GM21717 (cell line): ENCODE results near the gene RABL3.
"Not testable (repeated sequence)": the region's sequence is repeated elsewhere in the genome, so short reads cannot be mapped to it uniquely, and the experiment has no call there.

Experiments
- ATAC-seq: cut with Tn5 transposase; IDR thresholded peaks from one replicate; pipeline ENCODE4 v1.9.1; 2021; ENCODE audit warnings: mild to moderate bottlenecking, moderate library complexity; ENCODE audit not compliant: unreplicated experiment

The RABL3 gene

DNA sequence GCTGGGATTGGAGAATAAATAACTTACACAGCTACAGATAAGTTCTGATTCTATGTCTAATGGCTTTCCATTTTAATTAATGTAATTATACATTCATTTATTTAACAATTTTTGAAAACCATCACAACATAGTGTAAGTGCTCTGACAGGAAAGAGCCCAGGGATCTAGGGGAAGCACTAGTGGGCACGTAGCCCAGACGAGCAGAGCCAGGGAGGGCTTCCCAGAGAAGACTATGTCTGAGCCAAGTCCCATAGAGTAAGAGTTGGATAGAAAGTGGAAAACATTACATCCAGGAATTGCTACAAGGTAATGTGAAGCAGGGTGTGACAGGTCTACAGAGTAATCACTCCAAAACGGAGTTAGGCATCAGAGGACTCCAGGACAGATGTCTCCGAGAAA is 57.4 kb downstream of the RABL3 start:
- no peak for ATAC-seq

DNA sequence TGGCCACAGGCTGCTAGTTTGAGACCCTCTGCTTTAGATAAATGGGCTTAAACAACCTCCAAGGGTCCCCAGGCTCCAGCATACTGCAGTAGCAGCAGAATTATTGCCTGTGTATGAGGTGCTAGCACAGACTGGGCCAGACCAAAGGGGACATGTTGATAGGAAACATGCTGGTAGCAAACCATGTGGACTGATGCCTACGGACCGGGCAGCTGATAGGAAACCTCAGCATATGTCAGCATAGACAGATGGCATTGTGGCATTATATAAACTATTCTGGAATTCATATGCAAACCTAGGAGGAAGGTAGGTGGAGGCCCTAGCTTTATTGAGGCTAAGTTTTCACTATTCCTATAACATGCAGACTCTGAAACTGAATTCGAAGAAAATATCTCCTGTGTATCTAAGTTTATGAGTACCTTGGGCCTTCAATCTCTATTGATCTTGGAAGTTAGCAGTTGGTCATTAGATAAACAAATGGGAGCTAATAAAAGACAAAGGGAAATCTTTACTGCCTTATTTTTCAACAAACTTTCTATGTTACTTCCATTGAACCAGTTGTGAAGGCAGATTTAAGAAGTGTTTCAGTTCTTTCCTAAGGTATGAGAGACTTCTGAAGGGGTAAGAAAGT is 58.5 kb downstream of the RABL3 start:
- no peak for ATAC-seq

DNA sequence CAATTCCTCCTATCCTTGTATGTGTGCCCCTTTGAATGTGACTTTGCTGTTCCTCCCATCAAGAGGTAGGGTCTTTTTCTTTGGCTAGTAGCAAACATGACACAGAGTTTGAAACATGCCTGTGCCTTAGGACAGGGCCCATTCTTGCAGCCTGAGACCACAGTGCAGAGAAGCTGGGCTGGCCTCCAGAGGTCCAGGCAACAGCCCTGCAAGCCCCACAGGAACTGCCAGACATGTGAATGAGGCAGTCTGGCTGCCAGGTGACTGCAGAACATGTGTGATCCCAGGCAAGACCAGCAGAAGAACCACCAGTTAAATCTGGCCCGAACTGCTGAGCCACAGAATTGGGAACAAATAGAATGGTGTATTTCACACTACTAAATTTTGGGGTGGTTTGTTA is 59.1 kb downstream of the RABL3 start:
- ATAC-seq, result no peak

DNA sequence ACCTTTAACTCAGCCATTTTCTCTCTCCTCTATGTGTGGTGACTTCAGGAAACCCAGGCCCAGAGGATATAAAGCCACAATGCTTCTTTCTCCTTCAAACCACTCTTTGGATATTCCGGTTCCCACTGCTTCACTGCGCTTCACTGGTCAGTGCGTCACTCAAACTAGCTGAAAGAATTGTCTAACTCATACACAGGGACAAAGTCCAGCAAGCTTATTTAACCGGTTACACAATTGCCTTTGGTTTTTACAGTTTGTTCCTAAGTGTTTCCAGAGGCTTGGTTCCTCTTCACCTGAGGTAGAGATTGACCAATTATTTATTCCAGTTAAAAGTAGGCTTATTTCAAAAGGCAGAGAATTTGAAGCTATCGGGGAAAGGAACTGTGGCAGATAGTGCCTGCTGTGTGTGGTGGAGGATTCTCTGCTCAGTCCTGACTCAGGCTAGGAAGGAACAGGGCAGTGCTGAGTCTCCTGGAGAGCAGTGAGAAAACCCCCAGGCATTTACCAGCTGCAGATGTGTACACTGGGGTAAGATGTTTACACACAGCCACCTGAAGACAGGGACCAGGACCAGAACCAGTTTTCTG is 60.1 kb downstream of the RABL3 start, which contains the start of gene HGD:
Gene HGD, minus strand, starts transcription at position 145 of the 587 bp plus-strand sequence. Its CDS starts 128 bp downstream, at position 17.
- ATAC-seq, result no peak

DNA sequence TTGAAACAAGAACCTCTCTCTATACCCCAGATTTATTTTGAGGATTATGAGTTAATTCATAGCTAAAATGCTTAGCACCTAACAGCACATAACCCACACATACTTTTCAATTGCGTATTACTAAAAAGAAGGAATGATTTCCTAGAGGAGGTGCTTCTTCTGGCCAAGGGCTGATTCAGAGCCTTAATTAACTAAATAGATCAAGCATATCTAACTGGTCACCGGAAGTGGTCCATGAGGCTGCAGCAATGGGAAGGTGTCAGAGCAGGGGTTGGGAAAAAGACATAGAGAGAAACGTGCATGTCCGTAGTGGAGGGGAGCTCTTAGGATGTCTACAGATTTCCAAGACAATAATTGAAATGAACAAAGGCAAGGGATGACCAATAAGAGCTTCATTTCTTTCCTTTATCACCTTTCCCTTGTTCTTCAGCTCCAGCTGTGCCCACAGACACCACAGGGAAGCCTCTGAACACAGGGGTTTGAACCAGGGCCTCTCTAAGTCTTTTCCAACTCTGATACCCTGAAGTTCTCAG is 60.7 kb downstream of the RABL3 start:
- no peak for ATAC-seq

DNA sequence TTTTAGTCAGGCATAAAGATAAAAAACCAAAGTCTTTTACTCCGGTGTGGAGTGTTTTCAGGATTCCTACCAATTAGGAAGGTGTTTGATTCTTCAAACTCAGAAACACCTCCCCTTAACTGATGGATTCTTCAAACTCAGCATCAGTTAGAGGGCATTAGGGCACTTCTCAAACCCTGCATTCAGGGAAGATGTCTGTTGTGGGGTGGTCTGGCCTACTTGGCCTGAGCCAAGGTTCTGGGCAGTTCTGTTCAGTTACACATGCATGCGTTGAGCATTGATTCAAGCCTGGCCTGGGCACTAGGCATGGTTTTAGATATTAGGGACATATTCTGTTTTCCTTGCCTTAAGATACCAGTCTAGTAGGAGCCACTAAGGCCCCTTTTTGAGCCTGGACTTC is 61.3 kb downstream of the RABL3 start:
- no peak for ATAC-seq

DNA sequence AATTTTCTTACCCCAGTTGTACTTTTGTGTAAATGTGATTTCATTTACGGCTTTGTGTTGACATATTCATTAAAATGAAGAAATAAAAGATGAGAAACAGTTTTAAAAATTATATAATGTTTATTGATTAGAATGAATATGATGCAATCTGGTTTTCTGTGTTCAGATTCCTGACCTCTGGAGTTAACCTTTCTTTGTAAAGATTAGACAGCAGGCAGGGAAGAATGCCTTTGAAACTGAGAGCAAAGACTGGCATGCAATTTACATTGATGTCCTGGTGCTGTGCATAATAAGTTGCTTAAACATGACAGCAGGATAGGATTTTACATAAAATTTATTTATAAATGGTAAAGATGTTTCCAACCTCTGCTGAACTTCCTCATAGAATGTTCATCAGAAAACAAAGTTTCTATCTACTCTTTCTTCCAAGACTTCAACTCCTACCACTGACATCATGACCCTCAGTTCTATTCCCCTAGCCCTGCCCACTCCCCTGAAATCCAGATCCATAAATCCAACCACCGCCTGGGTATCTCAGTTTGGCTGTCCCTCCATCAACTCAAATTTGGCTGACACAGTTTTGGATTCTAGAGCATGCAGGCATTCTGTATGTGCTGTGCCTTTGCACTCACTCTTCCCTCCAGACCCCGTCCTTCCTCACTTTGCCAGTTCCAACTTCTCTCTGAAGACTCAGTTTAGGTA is 62.0 kb downstream of the RABL3 start:
- ATAC-seq, result no peak

DNA sequence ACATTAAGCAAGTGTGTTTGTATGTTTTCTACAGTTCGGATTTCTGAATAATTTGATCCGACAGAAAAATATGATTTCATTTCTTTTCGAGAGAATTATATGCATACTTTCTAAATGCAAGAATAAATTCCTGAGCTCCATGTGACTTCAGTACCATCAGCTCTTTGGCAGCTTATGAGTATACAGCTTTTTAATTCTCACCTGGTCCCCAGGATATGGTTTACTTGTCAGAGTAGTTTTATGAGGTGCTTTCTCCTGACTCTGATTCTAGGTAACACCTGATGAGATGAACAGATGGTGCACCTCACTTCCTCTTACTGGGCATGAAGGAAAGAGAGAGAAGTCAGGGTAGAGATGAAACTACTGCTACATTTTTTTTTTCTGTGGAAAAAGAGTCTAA is 63.3 kb downstream of the RABL3 start:
- ATAC-seq, result peak; percentile 60

DNA sequence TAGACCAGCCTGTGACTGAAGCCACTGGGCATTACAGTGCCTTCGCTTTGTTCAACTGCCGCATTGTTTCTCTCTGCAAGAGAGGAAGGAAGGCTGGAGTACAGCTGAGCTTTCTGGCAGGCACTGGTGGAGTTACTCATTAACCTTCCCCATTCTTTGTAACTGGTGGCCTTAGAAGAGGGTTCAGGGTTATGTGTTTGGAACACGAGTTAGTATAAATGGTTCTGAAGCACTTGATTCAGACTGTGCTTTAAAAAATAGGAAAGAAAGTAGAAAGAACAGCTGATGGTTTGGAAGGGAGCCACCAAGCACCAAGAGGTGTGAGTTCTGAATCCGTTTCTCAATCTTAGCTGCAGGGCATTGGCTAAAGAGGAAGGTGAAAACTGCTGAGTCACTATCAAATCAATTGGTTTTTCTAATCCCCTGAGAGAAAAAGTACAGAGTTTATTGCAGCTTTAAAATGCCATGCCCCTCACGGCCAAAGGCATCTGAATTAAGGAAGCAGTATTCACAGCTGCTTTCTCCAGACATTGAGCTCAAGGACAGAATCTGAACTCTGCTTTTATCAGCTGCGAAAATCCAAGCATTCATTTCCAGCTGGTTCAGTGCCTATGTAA is 63.9 kb downstream of the RABL3 start:
- peak; percentile 60 for ATAC-seq

DNA sequence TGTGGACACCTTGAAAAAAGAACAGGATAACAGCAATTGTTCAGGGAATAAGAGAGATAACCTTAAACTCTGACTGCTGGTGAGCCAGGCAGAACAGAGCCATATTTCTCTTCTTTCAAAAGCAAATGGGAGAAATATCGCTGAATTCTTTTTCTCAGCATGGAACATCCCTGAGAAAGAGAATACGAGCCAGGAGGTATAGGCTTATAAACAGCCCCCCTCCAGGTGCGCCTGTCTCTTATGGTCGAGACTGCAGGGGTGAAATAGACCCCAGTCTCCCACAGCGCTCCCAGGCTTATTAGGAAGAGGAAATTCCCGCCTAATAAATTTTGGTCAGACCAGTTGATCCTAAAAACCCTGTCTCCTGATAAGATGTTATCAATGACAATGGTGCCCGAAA is 65.1 kb downstream of the RABL3 start:
- not testable (repeated sequence) for ATAC-seq

DNA sequence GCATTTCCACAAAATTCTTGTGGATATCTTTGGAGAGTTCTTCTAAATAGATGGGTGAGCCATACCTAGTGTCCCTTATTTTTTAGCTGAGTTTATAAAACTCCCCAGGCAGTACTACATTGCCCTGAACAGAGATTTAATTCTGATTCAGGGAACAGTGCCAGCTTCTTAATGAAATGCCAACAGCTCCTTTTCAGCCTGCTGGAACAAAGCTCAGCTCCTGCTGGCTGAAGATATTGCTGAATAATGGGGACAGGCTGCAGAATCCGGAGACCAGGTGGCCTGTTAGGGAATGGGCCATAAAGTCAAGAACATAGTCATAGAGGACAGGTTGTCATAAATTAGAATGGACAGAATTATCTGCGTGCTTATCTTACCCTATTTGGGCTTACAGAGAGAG is 69.2 kb downstream of the RABL3 start:
- ATAC-seq, result no peak

DNA sequence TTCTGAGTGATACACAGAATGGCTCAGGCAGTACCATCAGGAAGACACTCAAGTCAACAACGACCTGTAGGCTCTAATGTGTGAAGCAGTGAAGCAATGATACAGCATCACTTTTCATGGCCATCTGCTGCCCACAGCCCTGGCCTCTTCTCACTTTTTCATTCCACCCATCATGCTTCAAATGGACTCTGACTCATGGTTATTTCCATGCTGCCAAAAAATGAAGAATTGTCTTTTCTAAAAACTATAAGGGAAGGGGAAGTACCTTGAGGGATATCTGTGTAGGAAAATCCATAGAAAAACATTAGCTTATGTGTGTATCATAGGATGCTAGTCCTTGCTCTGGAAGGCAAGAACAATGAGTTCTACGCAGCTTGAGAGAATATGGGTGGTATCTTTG is 71.7 kb downstream of the RABL3 start:
- no peak for ATAC-seq

DNA sequence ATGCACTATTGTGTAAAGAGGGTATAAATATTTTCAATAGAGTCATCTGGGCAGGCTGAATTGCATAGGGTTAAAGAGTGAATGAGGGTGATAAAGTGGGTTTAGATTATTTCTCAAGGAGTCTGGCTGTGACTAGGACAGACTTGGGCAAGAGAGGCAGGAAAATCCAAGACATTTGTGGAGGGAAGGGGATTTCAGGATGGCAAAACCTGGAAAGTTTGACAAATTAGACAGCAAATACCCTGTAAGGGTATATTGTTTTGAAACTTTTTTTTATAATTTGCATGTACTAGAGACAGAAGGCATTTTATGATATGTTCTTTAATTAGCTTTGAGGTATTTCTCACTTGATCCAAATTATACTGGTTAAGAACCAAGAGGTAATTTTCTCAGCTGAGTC is 77.4 kb downstream of the RABL3 start:
- ATAC-seq, result no peak

DNA sequence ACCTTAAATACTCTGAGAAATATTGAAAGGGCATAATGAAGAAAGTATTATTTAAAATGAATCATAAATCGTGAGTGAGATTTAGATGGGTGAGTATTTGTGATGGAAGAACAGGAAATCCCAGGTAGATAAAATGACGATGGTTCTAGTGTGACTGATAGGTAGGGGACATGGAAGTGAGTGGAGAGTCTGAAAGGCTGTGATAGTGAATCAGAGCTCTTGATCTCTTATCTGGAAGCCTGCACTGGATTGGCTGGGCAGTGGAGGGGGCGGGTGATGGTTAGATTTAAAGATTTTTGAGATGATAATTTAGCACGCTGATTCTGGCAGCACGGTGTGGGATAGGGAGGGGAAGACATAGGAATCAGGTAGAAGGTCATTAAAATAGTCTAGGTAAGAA is 80.4 kb downstream of the RABL3 start:
- ATAC-seq, result no peak

DNA sequence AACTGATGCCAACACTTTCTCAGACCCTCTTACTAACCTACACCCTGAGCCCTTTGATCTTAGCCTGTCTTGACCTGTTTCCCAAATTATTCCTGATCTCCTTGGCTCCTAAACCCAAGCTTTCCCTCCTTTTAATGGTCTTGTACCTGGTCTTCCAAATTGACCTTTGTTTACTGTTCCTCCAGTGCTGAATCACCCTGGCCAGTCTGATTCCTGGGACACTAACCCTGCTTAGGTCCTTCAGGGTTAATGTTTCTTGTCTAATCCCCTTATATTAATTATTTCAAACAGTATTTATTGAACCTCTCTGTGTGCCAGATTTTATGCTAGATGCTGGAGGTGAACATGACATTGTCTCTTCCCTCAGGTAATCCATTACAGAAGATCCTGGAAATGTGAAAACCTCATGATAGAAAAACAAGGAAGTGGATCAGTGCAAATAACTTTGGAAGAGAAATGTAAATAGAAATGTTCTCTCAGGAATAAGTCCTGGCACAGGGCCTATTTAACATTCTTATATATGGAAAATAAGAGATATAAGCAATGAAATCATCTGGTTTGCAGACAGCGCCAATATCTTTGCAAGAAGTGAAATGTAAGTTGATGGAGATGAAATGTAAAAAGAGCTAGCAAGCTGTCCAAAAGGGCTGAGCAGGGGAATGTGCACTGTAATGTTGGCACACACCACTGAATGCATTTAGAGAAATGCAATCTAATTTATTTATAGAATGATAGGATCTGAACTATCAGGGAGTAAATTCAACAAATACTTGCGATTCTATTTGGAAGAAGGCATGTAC is 81.0 kb downstream of the RABL3 start:
- ATAC-seq, result no peak

DNA sequence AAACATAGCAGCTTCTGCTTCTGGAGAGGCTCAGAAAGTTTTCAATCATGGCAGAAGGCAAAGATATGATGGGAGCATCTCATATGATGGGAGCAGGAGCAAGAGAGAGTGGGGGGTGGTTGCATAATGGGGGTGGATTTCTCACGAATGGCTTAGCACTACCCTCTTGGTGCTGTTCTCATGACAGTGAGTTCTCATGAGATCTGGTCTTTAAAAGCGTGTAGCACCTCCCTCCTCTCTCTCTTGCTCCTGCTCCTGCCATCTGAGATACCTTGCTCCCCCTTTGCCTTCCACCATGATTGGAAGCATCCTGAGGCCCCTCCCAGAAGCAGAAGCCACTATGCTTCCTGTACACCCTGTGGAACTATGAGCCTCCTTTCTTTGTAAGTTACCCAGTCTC is 82.5 kb downstream of the RABL3 start:
- ATAC-seq, result no peak

DNA sequence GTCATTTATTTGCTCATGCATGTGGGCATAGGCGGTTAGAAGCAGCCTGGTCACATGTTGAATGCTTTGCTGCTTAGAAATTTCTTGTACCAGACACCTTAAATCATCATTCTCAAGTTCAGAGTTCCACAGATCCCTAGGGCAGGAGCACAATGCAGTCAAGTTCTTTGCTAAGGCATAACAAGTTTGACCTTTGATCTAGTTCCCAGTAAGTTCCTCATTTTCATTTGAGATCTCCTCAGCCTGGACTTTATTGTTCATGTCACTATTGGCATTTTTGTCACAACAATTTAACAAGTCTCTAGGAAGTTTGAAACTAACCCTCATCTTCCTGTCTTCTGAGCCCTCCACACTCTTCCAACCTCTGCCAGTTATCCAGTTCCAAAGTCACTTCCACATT is 83.0 kb downstream of the RABL3 start:
- ATAC-seq, result no peak

DNA sequence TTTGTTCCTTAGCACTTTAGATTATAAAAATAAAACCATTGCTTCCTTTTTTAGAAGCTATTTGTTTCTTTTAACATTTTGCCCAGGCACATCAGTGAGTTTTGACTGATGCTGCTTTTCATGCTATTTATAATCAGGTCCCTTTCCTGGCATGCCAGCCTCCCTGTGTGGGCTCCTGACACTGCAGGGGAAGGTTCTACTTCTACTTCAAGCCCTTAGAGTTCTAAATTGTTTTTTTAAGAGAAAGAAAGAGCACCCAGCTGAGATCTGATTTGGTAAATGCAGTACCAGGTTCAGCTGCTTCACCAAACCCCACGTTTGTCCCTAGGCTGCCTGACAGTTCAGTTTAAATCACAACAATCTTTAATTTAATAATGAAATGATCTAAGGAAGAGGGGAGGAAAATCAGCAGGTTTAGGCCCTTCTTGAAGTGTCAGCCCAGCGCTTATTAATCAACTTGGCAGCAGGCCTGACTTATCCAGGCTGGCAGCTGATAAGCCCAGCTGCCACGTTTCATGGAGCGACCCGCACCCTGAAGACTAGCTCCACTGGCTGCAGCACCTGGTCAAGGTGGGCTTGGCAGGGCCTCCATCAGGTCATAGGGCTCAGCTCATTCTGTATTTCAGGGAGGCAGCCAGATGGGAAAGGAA is 89.3 kb downstream of the RABL3 start:
- no peak for ATAC-seq

DNA sequence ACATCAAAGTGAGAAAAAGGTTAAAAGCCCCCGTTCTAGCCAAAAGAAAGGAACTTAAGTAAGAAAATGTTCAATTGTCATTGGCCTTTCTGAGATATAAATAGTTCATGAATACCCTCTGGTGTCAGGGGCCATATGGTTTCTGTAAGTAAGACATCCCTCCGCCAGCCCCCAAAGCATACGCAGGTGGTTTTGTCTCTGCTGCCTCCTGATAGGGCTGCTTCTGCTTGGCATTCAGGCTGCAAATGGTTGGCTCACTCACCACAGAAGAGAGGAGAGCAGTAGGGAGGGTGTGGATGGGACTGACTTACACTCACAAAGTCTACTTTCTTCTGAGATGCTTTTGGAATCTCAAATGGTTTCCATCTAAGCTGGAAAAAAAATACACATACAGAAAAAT is 90.0 kb downstream of the RABL3 start:
- no peak for ATAC-seq

DNA sequence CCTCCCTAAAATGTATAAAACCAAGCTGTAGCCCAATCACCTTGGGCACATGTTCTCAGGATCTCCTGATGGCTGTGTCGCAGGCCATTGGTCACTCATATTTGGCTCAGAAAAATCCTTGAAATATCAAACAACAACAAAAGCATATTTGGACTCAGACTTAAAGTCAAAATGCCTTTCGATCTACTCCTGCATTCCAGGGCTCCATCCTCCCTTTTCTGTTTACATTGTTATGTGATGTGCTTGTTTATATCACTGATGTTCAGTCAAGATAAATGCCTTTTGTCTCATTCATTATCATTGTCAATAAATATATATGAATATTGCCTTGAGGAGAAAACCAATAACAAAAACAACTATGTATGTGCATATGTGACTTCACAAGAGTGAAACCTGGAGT is 92.0 kb downstream of the RABL3 start:
- ATAC-seq, result no peak
